Esophagus muscularis mucosa (tissue), 3 donors: ENCODE measurements around the gene DAAM1.

Source experiments
- CTCF ChIP-seq, 3 experiments: fragments of 200-600 bp in 2 of 3; fragments of 450-650 bp in 1 of 3; sonication (generic) in 2 of 3; IDR thresholded peaks; one replicate each; pipeline ENCODE4 v1.5.1; 2017 to 2019; ENCODE audit warnings: antibody characterized with exemption in 3 of 3, mild to moderate bottlenecking in 2 of 3, moderate library complexity in 1 of 3
- POLR2AphosphoS5 ChIP-seq, 2 donors: sonication (generic); formaldehyde crosslinking; IDR thresholded peaks; one replicate each; pipeline ENCODE4 v1.6.1; 2017; ENCODE audit warnings: antibody characterized with exemption in 2 of 2

GRCh38 chr14:59244581-59244980, 56.1 kb downstream of the DAAM1 start:
- TF ChIP-seq CTCF (IDR thresholded peaks at IDR 0.05) (no peak), POLR2AphosphoS5 (IDR thresholded peaks at IDR 0.05) (no peak)
